ENCODE results near the gene CARMIL1.

CARMIL1 gene

GRCh38 chr6:25630508-25631278, 351.5 kb downstream of the CARMIL1 start:
- Histone ChIP-seq H3K27ac (ENCODE audit: low read length) (no peak overlapping the region), H3K36me3 (ENCODE audit: control insufficient read depth in 2 of 2, insufficient read depth in 2 of 2, low read length in 2 of 2) (no peaks in the 10 kb centered on the region), H3K9me3 (ENCODE audit: control insufficient read depth in 2 of 2, low read length in 2 of 2) (no peaks in the 10 kb centered on the region), H3K9ac (ENCODE audit: low read length in 2 of 2) (no peak overlapping the region), H3K27me3 (ENCODE audit: control insufficient read depth in 1 of 2, insufficient read depth in 2 of 2, low read length in 2 of 2) (peaks cover 0 to 2% of the 10 kb centered on the region in 2 donors), H3K4me3 (ENCODE audit: low read length in 2 of 2) (no peak overlapping the region), H3K4me1 (ENCODE audit: control insufficient read depth, insufficient read depth, low read length) (no peaks in the 10 kb centered on the region)

GRCh38 chr6:25635886-25636317, 356.7 kb downstream of the CARMIL1 start:
- H3K4me3 ChIP-seq (ENCODE audit: low read length in 2 of 2) = no peak overlapping the region
- peaks cover 0 to 2% of the 10 kb centered on the region in 2 donors for H3K9me3 ChIP-seq (ENCODE audit: control insufficient read depth in 2 of 2, low read length in 2 of 2)
- no peaks in the 10 kb centered on the region for H3K4me1 ChIP-seq (ENCODE audit: control insufficient read depth, insufficient read depth, low read length)
- H3K27me3 ChIP-seq (ENCODE audit: control insufficient read depth in 1 of 2, insufficient read depth in 2 of 2, low read length in 2 of 2) = peaks cover 0 to 3% of the 10 kb centered on the region in 2 donors
- no peak overlapping the region for H3K27ac ChIP-seq (ENCODE audit: low read length)
- H3K36me3 ChIP-seq (ENCODE audit: control insufficient read depth in 2 of 2, insufficient read depth in 2 of 2, low read length in 2 of 2) = no peaks in the 10 kb centered on the region
- H3K9ac ChIP-seq (ENCODE audit: low read length in 2 of 2) = no peak overlapping the region

GRCh38 chr6:25637211-25637610, 358.0 kb downstream of the CARMIL1 start:
- no peak overlapping the region for H3K9ac ChIP-seq (ENCODE audit: low read length in 2 of 2)
- peaks cover 6% of the 10 kb centered on the region in 2 donors for H3K9me3 ChIP-seq (ENCODE audit: control insufficient read depth in 2 of 2, low read length in 2 of 2)
- H3K4me1 ChIP-seq (ENCODE audit: control insufficient read depth, insufficient read depth, low read length) = no peaks in the 10 kb centered on the region
- no peaks in the 10 kb centered on the region for H3K36me3 ChIP-seq (ENCODE audit: control insufficient read depth in 2 of 2, insufficient read depth in 2 of 2, low read length in 2 of 2)
- no peak overlapping the region for H3K4me3 ChIP-seq (ENCODE audit: low read length in 2 of 2)
- peaks cover 0 to 5% of the 10 kb centered on the region in 2 donors for H3K27me3 ChIP-seq (ENCODE audit: control insufficient read depth in 1 of 2, insufficient read depth in 2 of 2, low read length in 2 of 2)
- H3K27ac ChIP-seq (ENCODE audit: low read length) = no peak overlapping the region

DNA sequence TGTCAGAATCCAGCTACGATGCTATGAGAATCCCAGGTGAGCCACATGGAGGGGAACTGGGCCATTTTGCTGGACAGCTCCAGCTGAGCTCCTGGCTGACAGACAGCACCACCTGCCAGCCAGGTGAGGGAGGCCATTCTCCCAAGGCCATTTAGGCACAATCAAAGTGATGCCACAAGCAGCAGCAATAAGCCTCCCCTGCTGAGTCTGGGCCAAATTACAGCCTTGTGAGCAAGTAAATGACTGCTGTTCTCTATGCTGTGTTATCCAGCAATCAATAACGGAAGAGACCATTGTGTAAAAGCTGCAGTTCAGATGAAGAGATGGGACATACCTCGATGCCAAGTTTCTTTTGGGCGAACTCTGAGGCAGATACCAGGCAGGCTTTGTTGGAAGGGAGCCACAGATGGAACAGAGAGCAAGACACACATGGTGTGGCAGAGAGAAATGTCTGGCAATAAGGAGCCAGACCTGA, 358.8 kb downstream of the CARMIL1 start:
- Histone ChIP-seq H3K4me1 (ENCODE audit: control insufficient read depth, insufficient read depth, low read length) (no peaks in the 10 kb centered on the region), H3K27ac (ENCODE audit: low read length) (no peak overlapping the region), H3K9me3 (ENCODE audit: control insufficient read depth in 2 of 2, low read length in 2 of 2) (peaks cover 6% of the 10 kb centered on the region in 2 donors), H3K27me3 (ENCODE audit: control insufficient read depth in 1 of 2, insufficient read depth in 2 of 2, low read length in 2 of 2) (peaks cover 4 to 5% of the 10 kb centered on the region in 2 donors), H3K9ac (ENCODE audit: low read length in 2 of 2) (no peak overlapping the region), H3K4me3 (ENCODE audit: low read length in 2 of 2) (no peak overlapping the region), H3K36me3 (ENCODE audit: control insufficient read depth in 2 of 2, insufficient read depth in 2 of 2, low read length in 2 of 2) (no peaks in the 10 kb centered on the region)

- Histone ChIP-seq H3K9me3 (ENCODE audit: control insufficient read depth in 2 of 2, low read length in 2 of 2) (peaks cover 6% of the 10 kb centered on the region in 2 donors), H3K27ac (ENCODE audit: low read length) (no peak overlapping the region), H3K27me3 (ENCODE audit: control insufficient read depth in 1 of 2, insufficient read depth in 2 of 2, low read length in 2 of 2) (peaks cover 4 to 5% of the 10 kb centered on the region in 2 donors), H3K36me3 (ENCODE audit: control insufficient read depth in 2 of 2, insufficient read depth in 2 of 2, low read length in 2 of 2) (no peaks in the 10 kb centered on the region), H3K4me3 (ENCODE audit: low read length in 2 of 2) (no peak overlapping the region), H3K9ac (ENCODE audit: low read length in 2 of 2) (no peak overlapping the region), H3K4me1 (ENCODE audit: control insufficient read depth, insufficient read depth, low read length) (no peaks in the 10 kb centered on the region)
Observed at GRCh38 chr6:25639653-25640052, 360.5 kb downstream of the CARMIL1 start.

DNA sequence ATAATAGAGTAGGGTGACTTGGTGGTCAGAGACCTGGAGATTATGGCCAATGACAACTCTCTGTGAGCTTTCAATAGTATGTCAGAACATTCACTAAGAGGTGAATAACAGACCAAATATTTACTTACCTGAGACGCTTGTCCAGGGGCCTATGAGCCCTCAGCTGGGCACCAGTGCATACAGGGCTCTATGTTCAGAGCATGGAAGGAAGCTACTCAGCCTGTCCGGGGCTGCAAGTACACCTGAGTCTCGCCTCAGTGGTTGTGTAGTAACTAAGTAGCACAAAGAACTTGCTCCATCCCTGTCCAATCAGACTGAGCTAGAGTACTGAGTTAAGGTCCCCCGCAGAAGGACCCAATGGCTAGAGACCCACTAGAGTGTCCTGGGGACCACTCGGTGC, 361.3 kb downstream of the CARMIL1 start:
- no peak overlapping the region for H3K4me3 ChIP-seq (ENCODE audit: low read length in 2 of 2)
- no peaks in the 10 kb centered on the region for H3K36me3 ChIP-seq (ENCODE audit: control insufficient read depth in 2 of 2, insufficient read depth in 2 of 2, low read length in 2 of 2)
- H3K27ac ChIP-seq (ENCODE audit: low read length) = no peak overlapping the region
- peaks cover 4 to 5% of the 10 kb centered on the region in 2 donors for H3K27me3 ChIP-seq (ENCODE audit: control insufficient read depth in 1 of 2, insufficient read depth in 2 of 2, low read length in 2 of 2)
- no peaks in the 10 kb centered on the region for H3K4me1 ChIP-seq (ENCODE audit: control insufficient read depth, insufficient read depth, low read length)
- peaks cover 6% of the 10 kb centered on the region in 2 donors for H3K9me3 ChIP-seq (ENCODE audit: control insufficient read depth in 2 of 2, low read length in 2 of 2)
- no peak overlapping the region for H3K9ac ChIP-seq (ENCODE audit: low read length in 2 of 2)

DNA sequence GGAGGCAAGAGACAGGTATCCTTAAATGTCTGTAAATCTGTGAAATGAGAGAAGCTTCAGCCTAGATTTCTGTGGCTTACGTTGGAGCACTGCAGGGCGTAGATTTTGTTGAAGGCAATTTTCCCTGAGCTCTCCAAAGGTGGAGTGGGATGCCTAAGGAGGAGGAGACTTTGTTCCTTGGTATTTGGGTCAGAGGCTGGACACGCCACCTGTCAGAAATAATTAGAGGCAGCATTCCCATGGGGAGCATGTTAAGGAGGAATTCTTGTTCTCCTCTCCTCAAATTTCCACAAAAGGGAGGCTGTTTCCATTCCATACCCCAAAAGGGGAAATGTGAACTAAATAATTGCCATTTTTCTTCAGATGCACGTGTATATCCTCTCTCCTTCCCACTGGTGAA, 361.7 kb downstream of the CARMIL1 start:
- Histone ChIP-seq H3K9ac (ENCODE audit: low read length in 2 of 2) (no peak overlapping the region), H3K4me1 (ENCODE audit: control insufficient read depth, insufficient read depth, low read length) (no peaks in the 10 kb centered on the region), H3K9me3 (ENCODE audit: control insufficient read depth in 2 of 2, low read length in 2 of 2) (peaks cover 6% of the 10 kb centered on the region in 2 donors), H3K27me3 (ENCODE audit: control insufficient read depth in 1 of 2, insufficient read depth in 2 of 2, low read length in 2 of 2) (peaks cover 4 to 5% of the 10 kb centered on the region in 2 donors), H3K4me3 (ENCODE audit: low read length in 2 of 2) (no peak overlapping the region), H3K36me3 (ENCODE audit: control insufficient read depth in 2 of 2, insufficient read depth in 2 of 2, low read length in 2 of 2) (no peaks in the 10 kb centered on the region), H3K27ac (ENCODE audit: low read length) (no peak overlapping the region)

- Histone ChIP-seq H3K9ac (ENCODE audit: low read length in 2 of 2) (no peak overlapping the region), H3K4me1 (ENCODE audit: control insufficient read depth, insufficient read depth, low read length) (no peaks in the 10 kb centered on the region), H3K9me3 (ENCODE audit: control insufficient read depth in 2 of 2, low read length in 2 of 2) (peaks cover 6% of the 10 kb centered on the region in 2 donors), H3K4me3 (ENCODE audit: low read length in 2 of 2) (no peak overlapping the region), H3K36me3 (ENCODE audit: control insufficient read depth in 2 of 2, insufficient read depth in 2 of 2, low read length in 2 of 2) (no peaks in the 10 kb centered on the region), H3K27ac (ENCODE audit: low read length) (no peak overlapping the region), H3K27me3 (ENCODE audit: control insufficient read depth in 1 of 2, insufficient read depth in 2 of 2, low read length in 2 of 2) (peaks cover 4 to 5% of the 10 kb centered on the region in 2 donors)
Observed at GRCh38 chr6:25641377-25641776, 362.2 kb downstream of the CARMIL1 start.

GRCh38 chr6:25641940-25642666, 362.9 kb downstream of the CARMIL1 start:
- H3K27me3 ChIP-seq (ENCODE audit: control insufficient read depth in 1 of 2, insufficient read depth in 2 of 2, low read length in 2 of 2) = peaks cover 4 to 5% of the 10 kb centered on the region in 2 donors
- no peak overlapping the region for H3K9ac ChIP-seq (ENCODE audit: low read length in 2 of 2)
- no peak overlapping the region for H3K27ac ChIP-seq (ENCODE audit: low read length)
- H3K9me3 ChIP-seq (ENCODE audit: control insufficient read depth in 2 of 2, low read length in 2 of 2) = peaks cover 6% of the 10 kb centered on the region in 2 donors
- H3K36me3 ChIP-seq (ENCODE audit: control insufficient read depth in 2 of 2, insufficient read depth in 2 of 2, low read length in 2 of 2) = no peaks in the 10 kb centered on the region
- H3K4me3 ChIP-seq (ENCODE audit: low read length in 2 of 2) = no peak overlapping the region
- H3K4me1 ChIP-seq (ENCODE audit: control insufficient read depth, insufficient read depth, low read length) = no peaks in the 10 kb centered on the region

DNA sequence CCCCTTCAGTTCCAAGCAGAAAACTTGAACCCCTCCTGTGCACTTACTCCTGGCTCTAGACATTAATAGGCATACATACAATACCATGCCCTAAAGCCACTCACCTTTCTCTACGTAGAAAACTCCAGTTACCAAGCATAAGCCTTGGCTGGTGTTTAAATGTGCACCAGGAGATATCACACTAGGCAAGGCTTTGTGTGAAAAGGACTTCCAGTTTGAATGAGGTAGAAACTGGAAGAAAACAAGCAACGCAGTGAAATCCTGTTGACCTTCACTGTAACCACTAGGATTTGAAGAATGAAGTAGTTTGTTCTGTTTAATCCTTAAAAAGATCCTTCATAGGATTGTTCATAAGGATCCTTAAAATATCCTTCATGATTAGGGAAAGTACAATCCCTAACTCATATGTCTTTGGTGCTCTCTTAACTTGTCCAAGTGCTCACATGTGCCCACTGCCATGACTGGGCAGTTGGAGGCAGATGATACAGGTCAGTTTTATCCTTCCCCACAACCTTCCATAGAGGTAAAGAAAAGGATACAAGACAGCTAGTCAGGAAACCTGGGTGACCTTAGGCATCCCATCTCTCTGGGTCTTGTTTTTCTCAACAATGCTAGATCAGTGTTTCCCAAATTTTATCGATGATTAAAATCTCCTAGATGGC, 363.6 kb downstream of the CARMIL1 start:
- H3K36me3 ChIP-seq (ENCODE audit: control insufficient read depth in 2 of 2, insufficient read depth in 2 of 2, low read length in 2 of 2) = no peaks in the 10 kb centered on the region
- peaks cover 6% of the 10 kb centered on the region in 2 donors for H3K9me3 ChIP-seq (ENCODE audit: control insufficient read depth in 2 of 2, low read length in 2 of 2)
- no peak overlapping the region for H3K9ac ChIP-seq (ENCODE audit: low read length in 2 of 2)
- peaks cover 4 to 5% of the 10 kb centered on the region in 2 donors for H3K27me3 ChIP-seq (ENCODE audit: control insufficient read depth in 1 of 2, insufficient read depth in 2 of 2, low read length in 2 of 2)
- H3K27ac ChIP-seq (ENCODE audit: low read length) = no peak overlapping the region
- no peak overlapping the region for H3K4me3 ChIP-seq (ENCODE audit: low read length in 2 of 2)
- no peaks in the 10 kb centered on the region for H3K4me1 ChIP-seq (ENCODE audit: control insufficient read depth, insufficient read depth, low read length)
